ENCODE measurements around the gene ARHGEF16.

DNA sequence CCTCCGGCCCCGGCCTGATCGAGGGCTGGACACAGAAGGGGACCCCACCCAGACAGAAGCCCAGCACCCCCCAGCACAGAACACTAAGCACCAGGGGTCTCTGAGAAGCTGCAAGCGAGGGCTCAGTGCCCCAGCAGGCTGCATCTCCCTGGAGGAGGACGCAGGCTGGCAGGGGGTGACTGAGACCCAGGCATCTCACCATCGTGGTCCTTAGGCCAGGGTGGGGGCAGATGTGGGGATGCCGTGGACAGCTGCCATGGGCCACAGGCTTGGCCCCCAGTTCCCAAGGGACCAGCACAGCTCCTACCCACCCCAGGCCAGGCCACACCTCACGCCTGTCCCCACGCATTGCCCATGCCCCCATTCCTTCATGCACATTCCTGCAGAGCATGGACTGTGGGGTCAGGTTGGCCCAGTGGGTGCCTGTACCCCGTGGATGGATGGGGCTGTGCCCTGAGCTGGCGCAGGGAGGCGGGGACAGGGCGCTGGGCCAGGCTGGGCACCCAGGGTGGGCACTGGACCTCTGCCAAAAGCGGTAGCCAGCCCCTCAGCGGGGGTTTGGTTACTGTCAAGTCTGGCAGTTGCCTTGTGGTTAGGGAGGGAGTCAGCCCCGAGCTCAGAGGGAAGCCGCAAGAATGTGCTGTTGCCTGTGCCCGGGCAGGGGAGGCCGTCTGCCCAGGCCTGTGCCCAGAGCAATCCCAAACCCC, 61.5 kb downstream of the ARHGEF16 start:
- TF ChIP-seq POLR2AphosphoS5 (IDR thresholded peaks at IDR 0.05; ENCODE audit: low read depth, low read length): peak; percentile 27; the same call in 1 of the 2 replicates
- TF ChIP-seq CTCF (IDR thresholded peaks at IDR 0.05): no peak
- TF ChIP-seq SIN3A (IDR thresholded peaks at IDR 0.05; ENCODE audit: borderline replicate concordance, insufficient read depth, low read depth, low read length): no peak
- no peak for TF ChIP-seq REST (IDR thresholded peaks at IDR 0.05; ENCODE audit: insufficient read depth in 1 of 2, low read depth in 2 of 2, low read length in 1 of 2)
- no peak for TF ChIP-seq TCF7L2 (IDR thresholded peaks at IDR 0.05; ENCODE audit: low read depth, low read length)
